Fibroblast of lung (primary cell): Measurements from ENCODE around the gene B3GNT2.

Source experiments
- CTCF ChIP-seq, 2 donors: IDR thresholded peaks in 1 of 2; conservative IDR thresholded peaks in 1 of 2; 1 replicate in 1 of 2; 2 replicates in 1 of 2; pipeline ENCODE4 v1.5.1; 2011 to 2012; ENCODE audit warnings: low read length in 2 of 2, control low read depth in 1 of 2, inconsistent platforms in 1 of 2, low read depth in 1 of 2, mild to moderate bottlenecking in 1 of 2
- EZH2 ChIP-seq: IDR thresholded peaks from 2 replicates; pipeline ENCODE4 v1.5.1; 2012; ENCODE audit warnings: low read length, control low read depth, mild to moderate bottlenecking; ENCODE audit errors: missing control alignments

- no peak for TF ChIP-seq CTCF (conservative IDR thresholded peaks at IDR 0.05 in 1 of 2, IDR thresholded peaks at IDR 0.05 in 1 of 2; ENCODE audit: low read depth in 1 of 2, low read length in 2 of 2)
- TF ChIP-seq EZH2 = no peak
Measured at GRCh38 chr2:62197011-62197924, 1.4 kb downstream of the B3GNT2 start.
